GM19351 (cell line): ENCODE measurements around the gene AFTPH.

ENCODE experiments used
- ATAC-seq: cut with Tn5 transposase; IDR thresholded peaks from one replicate; pipeline ENCODE4 v1.9.1; 2021; ENCODE audit warnings: mild to moderate bottlenecking, moderate library complexity; ENCODE audit not compliant: unreplicated experiment

The AFTPH gene

DNA sequence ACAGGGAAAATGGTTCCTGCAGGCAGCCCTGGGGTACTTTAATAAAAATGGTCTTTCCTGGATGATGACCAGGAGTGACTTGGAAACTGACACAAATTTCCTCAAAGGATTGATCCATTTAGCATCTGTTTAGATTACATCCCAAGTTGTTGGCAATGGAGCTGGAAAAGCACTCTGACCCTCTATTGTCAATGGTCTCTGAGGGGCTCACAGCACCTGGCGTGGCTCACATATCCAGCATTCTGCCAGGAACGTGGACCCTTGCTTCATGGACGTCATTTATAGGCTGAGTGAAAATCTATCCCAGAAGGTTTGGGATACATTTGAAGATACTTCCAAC, 85.8 kb downstream of the AFTPH start:
- ATAC-seq, result no peak

DNA sequence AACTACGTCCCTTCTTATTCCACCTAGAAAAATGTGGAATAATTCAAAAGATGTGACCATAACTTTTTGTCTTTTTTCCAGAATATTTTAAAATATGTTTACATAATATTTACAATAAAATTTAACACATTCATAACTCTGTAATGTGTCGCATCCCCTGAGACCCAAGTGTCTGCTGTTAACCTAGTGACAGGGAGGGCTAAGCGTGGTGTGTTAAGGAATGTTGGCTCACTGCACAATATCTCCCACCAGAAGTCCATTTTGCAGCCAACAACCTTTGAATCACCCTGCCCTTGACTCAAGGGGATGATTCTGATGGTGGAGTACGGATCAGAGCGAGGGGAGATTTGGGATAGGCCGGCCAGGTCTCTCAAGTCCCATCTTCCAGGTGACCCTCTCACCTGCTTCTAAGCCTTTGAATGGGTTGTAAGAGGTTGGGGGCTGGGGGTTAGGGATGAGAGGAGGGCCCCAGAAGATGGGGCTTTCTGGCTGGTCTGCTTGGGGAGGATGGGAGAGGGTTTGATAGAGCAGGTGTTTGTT, 86.3 kb downstream of the AFTPH start:
- ATAC-seq, result no peak

DNA sequence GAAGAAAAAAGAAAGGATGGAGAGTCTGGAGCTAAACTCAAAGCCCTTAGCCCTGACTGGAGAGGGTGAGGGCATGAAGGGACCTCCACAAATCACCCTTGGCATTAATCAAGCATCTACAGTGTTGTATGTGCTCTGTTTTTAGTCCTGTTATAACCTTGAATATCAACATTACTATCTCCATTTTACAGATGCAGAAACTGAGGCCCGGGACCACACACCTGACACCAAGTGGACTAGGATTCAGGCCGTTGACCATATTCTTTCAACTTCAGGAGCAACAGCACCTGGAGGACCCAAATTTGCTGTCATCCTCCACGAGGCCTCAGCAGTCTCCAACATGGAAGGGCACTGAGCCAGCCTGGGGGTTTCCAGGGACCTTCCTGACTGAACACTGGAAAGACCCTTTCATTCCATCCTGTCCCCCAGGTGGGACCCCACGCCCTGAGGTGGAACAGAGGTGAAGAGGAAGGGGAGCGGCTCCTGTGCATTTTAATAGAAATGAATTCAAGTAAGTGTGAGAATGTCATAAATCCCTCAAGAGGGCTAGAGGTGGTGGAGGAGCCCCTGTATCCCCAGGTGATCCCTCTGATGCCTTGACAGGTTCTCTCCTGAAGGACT, 88.6 kb downstream of the AFTPH start:
- ATAC-seq, result no peak

DNA sequence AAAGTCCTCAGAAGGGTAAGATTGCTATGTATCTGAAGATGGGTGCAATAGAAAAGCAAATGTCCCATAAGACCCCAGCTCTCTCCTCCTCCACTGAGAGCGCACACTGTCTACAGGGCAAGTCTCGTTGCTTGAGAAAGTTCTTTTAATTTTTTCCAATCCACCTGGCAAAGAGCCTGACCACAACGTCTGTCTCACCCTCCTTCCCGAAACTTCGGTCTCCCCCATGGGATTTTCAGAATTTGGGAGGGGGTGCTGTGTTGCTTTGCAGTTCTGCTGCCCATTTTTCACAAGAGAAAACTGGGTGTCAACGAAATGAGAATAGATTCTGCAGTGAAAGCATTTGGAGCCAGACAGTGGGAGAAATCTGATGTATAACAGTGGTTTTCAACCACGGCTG, 89.1 kb downstream of the AFTPH start:
- ATAC-seq, result no peak

DNA sequence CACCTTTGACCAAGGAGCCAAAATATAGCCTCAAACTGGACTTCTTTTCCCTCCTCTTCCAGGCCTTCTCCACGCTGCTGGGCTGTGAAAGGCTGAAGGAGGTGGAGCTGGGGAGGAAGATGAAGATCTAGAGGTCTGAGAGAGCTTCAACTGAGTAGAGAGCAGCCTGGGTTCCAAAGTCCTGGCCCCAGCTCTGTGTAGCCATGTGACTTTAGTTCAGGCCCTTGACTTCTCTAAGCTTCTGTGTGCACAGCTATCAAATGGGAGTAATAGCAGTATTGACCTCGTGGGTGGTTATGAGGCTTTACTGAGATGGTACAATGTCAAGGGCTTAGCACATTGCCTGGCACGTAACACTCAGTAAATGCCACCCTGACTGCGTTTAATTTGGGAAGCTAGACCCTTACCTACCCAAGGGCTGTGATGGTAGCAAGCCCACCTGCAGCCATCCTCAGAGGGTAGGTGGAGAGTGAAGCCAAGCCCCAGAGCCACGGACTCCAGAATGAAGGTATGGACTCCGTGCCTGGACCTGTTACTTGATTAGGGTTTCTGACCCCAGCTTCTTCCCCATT, 91.2 kb downstream of the AFTPH start:
- ATAC-seq, result no peak

DNA sequence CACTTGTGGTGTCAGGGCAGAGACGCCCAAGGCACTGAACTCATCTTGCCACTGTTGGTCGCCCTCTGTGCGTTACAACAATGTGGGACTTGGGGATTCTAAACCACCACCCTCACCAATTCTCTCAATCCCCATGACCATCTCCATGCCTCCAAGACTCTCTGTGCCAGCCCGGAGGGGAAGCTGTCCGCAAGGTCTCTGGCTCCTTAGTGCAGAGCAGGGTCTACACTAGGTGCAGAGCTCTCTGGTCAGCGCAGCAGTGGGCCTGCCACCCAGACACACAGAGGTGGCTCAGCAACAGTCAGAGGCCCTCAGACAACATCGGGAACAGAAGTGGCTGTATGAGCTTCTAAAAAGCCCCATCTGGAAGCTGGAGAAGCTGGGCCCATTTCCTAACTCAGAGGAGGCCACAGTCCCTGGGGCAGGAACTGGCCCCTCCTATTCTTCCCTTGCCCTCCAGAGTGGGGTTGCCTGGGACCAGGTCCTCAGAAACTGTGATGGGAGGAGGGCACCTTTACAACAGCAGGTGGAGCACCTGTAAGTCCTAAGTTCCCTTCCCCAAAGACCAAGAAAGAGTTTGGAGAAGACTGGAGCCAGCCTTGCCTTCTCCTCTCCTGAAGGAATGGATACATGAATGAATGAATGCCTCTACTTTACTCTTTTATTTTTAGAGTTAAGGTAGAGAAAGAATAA, 91.9 kb downstream of the AFTPH start:
- no peak for ATAC-seq

DNA sequence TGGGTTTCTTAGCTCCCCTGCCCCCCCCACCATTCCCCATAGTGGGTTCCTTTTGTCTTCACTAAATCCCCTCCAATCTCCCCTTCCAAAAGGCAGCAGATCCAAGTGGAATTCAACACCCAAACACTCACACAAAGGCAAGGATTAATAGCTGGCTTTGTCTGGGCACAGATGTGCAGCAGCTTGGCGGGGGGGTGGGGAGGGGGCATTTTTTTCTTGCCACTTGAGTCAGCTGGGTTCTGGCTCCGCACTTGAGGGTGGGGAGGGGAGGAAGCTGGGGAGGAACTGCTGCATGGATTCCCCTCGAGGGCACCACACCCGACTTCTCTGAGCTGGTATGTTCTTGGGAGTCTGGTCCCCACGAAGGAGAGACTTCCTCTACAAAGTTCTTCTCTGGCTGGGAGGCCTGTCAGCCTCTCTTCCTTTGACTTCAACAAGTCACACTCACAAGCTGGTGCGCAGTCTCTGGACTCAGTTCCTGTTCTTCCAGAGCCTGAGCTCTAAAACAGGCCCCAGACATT, 93.6 kb downstream of the AFTPH start:
- ATAC-seq, result no peak

DNA sequence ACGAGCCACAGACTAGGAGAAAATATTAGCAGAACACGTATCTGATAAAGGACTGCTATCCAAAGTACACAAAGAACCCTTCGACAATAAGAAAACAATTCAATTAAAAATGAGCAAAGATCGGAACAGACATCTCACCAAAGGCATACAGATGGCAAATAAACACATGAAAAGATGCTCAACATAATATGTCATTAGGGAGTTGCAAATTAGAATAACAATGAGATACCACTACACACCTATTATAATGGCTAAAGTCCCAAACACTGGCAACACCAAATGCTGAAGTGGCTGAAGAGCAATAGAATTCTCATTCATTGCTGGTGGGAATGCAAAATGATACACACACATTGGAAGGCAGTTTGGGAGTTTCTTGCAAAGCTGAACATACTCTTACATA, 96.5 kb downstream of the AFTPH start:
- no peak for ATAC-seq

DNA sequence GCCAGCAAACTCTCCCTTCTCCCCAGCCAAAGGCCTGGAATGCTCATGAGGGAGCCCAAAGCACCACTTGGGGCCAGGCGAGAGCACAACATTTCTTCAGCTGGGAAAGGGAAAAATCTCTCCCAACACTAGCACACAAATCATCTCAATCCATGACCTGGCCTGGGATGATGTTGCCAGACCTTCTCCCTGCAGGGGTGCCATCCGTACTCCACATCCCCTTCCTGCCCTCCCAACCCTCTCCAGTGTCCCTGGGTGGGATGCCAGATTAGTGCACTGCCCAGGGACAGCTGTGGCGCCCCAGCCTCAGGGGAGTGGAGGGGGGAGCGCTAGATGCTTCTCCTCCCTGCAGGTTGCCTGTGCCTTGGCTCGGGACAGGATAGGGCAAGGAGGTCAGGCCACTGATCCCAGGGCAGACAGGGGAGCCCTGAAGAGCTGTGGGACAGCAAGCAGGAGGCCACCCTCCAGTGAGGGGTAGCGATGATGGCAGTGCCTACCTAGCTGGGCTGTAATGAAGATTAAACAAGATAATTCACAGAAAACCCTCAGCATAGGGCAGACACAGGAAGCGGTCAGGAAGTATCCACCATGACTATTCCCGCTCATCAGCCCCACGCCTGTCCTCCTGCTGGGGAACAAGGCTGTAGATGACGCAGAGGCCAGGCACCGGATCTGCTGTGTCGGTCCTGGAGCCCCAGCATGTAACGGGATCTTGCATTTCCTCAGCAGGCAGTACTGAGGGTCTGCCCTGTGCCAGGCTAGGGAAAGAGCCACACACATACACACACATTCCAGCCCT, 98.5 kb downstream of the AFTPH start:
- ATAC-seq, result no peak

DNA sequence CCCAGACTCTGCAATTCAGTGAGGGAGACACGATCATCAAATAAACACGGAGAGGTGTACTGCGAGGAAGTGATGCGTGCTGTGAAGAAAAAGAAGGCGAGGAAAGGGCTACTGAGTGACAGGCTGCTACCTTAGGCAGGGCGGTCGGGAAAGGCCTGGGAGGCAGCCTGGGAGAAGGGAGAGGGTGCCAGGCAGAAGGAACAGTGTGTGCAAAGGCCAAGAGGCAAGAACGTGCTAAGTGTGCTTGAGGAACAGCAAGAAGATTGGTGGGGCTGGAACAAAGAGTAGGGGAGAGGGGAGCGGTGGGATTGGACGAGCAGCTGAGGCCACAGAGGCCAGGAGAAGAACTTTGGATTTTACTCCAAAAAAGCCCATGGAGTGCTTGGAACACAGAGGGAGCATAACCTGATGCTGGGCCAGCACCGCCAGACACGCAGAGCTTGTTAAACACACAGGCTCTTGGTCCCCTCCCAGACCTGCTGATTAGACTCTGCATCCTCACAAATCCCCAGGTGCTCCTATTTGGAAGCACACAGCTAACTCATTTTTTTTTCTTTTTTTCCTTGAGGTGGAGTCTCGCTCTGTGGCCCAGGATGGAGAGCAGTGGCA, 99.2 kb downstream of the AFTPH start:
- ATAC-seq, result no peak

DNA sequence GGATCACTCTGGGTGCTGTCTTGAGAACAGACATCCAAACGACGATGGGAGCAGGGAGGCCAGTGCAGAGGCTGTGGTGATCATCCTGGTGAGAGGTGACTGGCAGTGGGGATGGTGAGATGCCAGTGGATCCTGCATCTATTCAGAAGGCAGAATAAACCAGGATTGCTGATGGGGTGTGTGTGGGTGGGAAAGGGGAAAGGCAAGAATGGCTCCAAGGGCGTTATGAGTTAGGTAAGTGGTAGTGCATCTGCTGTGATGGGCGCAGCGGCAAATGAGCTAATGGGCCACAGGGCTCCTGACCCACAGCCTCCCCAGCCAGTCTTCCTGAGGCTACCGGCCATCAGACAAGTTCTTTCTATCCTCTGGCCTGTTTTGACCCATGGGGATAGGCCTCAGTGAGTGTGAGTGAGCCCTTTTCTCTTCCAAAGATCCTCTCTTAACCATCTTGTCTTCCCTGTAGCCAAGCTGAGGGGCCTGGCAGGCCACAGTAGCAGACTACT, 100.0 kb downstream of the AFTPH start:
- ATAC-seq, result no peak

DNA sequence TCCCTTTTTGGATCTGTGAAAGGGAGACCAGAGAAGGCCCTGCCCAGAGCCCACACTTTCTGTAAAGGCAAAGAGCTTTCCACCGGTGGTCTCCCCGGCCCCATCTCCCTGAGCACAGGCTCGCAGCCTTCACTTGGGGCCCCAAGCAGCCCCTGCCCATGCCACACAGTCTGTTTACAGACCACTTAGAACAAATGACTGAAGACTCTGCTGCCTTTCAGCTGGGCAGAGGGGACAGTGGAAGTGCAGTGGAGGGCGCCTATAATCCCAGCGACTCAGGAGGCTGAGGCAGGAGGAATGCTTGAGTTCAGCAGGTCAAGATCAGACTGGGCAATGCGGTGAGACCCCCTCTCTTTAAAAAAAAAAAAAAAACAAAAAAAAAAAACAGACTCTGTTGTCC, 100.7 kb downstream of the AFTPH start:
- ATAC-seq, result no peak

DNA sequence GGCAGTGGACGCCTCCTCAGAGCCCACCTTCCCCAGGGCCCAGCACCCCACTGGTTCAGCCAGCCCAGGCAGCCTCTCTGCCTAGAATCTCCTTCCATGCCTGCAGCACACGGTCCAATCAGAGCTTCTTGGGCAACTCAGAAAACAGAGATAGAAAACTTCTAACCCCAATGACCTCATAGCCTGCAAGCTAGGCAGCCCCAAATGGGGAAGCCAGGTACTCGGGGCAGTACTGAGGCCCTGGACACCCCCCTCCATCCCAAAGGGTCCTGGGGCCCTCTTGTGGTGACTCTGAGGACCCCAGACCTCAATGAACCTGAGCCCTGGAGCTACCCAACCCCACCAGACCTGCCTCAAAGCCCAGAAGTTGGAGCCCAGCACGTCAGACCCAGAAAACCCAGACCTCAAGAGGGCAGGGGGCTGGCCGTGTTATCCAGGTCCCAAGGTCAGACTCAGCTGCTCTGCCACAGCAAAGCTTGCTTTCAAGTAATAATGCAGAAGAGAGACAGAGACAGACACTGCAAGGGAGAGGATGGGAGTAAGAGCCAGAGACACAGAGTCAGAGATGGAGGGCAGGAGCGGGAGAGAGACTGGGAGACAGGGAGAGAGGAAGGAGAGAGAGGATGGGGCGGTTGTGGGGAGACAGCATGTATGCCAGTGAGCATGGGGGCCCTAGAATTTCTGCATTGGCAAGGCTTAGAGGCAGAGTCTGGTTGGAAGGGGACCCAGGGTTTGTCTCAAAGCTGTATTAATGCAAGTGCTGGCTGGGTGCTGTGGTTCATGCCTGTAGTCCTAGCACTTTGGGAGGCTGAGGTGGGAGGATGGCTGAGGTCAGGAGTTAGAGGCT, 101.4 kb downstream of the AFTPH start:
- no peak for ATAC-seq

DNA sequence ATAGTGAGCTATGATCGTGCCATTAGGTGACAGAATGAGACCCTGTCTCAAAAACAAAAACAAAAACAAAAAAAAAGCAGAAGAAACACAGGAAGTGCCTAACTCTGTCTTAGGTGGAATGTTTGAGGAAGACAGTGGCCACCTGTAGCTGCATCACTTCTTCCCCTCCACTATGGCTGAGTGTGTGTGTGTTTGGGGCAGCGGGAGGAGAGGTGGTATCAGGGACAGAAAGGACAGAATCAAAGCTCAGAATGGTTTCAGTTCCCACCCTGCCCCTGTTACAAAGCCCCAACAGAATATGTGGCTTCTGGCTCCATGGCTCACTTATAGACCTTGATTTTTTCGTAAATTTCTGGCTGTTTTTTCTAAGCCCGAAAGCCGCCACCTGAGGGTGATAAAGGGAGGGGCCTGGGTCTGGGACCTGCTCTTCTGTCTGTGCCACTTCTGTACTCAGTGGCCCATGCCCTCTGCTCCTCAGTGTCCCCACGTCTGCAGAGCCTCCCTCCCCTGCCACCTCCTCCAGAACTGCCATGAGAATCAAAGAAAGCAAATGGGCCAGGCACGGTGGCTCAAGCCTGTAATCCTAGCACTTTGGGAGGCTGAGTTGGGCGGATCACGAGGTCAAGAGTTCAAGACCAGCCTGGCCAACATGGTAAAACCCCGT, 102.2 kb downstream of the AFTPH start:
- no peak for ATAC-seq

DNA sequence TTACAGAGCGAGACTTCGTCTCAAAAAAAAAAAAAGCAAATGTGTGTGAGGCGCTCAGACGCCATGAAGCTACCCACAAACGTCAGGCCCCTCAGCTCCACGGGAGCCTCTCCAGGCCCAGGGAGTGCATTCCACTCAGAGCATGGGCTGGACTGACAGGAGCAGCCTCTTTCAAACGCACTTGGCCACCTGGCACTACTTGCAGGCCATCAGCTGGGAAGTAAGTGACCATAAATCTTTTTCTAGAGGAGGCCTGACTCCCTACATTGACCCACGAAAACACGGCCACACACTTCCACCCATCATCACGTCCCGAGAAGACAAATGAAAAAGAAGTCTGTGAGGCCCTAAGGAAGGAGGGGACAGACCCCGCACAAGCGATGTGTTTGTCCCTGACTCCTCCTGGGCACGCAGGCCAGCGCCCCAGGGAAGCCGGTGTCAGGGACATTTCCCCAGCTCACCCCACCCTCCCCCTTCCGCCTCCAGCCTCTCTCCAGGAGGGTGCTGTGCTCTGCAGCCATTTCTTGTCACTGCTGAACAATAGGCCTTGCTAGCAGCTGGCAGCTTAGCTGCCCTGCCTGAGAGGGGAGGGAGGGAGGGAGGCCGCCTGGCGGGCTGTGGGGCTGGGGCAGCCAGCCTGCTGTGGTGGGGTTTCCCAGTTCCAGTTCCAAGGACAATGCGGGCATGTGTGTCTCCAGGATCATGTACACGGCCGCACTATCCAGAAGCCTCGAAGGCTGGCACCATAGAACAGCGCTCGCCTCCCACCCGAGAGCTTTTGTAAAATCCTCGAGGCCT, 103.0 kb downstream of the AFTPH start:
- ATAC-seq, result no peak

DNA sequence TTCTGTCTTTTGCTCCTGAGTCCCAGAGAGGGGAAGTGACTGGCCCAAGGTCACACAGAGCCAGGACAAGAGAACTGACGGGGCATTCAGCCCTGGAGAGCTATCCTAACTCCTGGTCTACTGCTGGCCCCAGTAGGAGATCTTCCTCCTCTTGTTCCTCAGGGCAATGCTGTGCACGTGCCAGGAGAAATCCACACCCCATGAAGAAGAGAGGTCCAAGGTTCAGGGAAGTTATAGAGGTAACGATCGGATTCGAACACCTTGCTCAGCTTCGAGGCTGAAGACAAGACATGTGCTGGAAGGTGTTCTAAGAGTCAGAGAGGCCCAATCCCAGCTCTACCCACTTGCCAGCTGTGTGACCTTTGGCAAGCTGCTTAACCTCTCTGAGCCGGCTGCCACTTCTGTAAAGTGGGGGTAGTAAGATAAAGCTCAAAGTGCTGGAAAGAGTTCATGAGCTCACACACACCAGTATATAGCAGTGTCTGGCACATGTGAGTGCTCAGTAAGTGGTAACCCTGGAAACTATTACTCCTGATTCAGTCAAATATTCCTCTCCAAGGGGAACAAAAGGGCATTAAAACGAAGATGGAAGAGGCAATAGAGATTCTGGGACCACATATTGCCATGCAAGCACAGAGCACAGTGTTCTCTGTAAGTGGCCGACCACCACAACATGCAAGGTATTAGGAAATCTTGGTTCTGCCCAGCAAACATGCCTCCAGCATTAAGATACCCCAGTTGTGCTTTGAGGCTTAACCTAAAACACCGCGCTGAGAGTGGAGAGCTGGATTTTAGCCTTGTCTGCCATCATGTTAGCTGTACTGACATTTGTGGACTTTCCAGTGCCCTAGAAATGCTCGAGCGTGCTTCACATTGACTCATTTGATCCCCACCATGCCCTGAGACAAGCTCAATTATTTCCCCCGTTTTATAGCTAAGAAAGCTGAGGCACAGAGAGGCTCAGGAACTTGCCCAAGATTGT, 104.0 kb downstream of the AFTPH start:
- no peak for ATAC-seq

DNA sequence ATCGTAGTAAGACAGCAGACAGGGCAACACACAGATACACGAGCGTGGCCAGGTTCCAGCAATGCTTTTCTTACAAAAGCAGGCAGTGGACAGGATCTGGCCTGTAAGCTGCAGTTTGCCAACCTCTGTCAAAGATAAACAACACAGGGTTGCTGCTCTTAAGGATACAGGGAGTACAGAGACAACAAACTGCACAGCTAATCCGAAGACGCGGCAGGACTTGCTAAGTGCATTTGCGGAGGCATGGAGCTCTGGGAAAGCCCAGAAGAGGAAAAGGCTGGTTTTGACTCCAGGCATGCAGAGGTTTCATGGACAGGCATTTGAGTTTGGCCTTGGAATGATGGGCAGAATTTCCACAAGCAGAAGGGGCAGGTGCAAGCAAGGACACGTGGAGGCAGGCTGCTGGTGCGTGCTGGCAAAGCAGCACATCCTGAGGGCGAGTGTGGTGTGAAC, 105.2 kb downstream of the AFTPH start:
- no peak for ATAC-seq
